SIG-M5 treated with dmso at 0.1 percent for 504 hours (cell line): Measurements from ENCODE around the gene ARID3A.
"Not testable (repeated sequence)": the region's sequence is repeated elsewhere in the genome, so short reads cannot be mapped to it uniquely, and the experiment has no call there.

Experiments
- DNase-seq: peaks from one replicate; lab custom pipeline; 2025; ENCODE audit not compliant: unreplicated experiment; lab: John Stamatoyannopoulos, UW

Gene ARID3A, protein sequence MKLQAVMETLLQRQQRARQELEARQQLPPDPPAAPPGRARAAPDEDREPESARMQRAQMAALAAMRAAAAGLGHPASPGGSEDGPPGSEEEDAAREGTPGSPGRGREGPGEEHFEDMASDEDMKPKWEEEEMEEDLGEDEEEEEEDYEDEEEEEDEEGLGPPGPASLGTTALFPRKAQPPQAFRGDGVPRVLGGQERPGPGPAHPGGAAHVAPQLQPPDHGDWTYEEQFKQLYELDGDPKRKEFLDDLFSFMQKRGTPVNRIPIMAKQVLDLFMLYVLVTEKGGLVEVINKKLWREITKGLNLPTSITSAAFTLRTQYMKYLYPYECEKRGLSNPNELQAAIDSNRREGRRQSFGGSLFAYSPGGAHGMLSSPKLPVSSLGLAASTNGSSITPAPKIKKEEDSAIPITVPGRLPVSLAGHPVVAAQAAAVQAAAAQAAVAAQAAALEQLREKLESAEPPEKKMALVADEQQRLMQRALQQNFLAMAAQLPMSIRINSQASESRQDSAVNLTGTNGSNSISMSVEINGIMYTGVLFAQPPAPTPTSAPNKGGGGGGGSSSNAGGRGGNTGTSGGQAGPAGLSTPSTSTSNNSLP

GRCh38 chr19:925526-926322 is at the start of gene ARID3A:
ARID3A (plus strand) TSS chr19:926035; CDS start chr19:929529, 3,494 bp downstream.
- DNase-seq: peak; percentile 92

DNA sequence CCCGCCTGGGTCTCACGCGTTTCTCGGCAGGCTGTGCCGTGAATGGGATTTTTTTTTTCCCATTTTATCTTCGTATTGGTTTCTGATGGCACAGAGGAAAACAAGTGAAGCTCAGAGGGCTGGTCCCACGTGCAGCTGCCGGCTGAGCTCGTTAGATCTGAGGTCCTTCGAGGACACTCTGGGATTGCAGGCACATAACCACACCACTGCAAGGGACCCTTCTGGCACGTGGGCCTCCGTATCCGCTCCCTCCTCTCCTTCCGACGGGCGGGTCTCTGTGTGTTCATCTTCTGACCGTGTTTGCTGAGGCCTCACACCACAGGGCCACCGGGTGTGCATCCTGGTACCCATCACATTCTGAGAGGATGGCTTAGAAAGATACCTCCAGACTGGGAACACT is 49.7 kb upstream of the ARID3A start:
- no peak for DNase-seq

DNA sequence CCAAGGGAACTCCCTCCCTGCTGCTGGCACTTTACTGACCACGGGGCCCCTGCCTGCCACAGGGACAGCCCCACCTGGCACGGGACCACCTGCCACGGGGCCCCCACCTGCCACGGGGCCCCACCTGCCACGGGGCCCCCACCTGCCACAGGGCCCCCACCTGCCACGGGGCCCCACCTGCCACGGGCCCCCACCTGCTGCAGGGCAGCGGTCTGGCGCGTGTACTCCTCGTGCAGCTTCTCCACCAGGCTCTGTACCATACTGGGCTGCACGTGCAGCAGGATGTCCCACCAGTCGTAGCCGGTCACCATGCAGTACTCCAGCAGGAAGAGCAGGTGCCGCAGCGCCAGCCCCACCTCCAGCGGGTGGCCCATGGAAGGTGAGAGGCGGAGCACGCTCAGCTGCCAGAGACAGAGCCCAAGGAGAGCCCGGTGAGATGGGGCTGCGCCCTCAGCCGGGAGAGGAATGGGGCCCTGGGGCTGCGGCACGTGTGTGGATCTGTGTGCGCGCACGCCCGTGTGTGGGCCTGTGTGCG is 49.0 kb upstream of the ARID3A start:
- DNase-seq: no peak

DNA sequence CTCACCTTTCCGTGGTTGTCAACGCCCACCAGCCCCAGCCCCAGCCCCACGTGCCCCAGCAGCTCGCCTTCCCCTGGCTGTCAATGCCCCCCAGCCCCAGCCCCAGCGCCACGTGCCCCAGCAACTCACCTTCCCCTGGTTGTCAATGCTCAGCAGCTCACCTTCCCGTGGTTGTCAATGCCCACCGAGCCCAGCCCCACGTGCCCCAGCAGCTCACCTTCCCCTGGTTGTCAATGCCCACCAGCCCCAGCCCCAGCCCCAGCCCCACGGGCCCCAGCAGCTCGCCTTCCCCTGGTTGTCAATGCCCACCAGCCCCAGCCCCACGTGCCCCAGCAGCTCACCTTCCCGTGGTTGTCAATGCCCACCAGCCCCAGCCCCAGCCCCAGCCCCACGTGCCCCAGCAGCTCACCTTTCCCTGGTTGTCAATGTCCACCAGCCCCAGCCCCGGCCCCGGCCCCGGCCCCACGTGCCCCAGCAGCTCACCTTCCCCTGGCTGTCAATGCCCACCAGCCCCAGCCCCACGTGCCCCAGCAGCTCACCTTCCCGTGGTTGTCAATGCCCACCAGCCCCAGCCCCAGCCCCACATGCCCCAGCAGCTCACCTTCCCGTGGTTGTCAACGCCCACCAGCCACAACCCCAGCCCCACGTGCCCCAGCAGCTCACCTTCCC is 47.7 kb upstream of the ARID3A start:
- not testable (repeated sequence) for DNase-seq

DNA sequence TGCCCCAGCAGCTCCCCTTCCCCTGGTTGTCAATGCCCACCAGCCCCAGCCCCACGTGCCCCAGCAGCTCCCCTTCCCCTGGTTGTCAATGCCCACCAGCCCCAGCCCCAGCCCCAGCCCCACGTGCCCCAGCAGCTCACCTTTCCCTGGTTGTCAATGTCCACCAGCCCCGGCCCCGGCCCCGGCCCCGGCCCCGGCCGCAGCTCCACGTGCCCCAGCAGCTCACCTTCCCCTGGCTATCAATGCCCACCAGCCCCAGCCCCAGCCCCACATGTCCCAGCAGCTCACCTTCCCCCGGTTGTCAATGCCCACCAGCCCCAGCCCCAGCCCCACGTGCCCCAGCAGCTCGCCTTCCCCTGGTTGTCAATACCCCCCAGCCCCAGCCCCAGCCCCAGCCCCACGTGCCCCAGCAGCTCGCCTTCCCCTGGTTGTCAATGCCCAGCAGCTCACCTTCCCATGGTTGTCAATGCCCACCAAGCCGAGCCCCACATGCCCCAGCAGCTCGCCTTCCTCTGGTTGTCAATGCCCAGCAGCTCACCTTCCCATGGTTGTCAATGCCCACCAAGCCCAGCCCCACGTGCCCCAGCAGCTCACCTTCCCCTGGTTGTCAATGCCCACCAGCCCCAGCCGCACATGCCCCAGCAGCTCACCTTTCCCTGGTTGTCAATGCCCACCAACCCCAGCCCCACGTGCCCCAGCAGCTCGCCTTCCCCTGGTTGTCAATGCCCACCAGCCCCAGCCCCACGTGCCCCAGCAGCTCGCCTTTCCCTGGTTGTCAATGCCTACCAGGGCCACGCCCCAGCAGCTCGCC is 46.9 kb upstream of the ARID3A start:
- DNase-seq: not testable (repeated sequence)

GRCh38 chr19:879711-880438 is 46.0 kb upstream of the ARID3A start:
- DNase-seq: no peak

DNA sequence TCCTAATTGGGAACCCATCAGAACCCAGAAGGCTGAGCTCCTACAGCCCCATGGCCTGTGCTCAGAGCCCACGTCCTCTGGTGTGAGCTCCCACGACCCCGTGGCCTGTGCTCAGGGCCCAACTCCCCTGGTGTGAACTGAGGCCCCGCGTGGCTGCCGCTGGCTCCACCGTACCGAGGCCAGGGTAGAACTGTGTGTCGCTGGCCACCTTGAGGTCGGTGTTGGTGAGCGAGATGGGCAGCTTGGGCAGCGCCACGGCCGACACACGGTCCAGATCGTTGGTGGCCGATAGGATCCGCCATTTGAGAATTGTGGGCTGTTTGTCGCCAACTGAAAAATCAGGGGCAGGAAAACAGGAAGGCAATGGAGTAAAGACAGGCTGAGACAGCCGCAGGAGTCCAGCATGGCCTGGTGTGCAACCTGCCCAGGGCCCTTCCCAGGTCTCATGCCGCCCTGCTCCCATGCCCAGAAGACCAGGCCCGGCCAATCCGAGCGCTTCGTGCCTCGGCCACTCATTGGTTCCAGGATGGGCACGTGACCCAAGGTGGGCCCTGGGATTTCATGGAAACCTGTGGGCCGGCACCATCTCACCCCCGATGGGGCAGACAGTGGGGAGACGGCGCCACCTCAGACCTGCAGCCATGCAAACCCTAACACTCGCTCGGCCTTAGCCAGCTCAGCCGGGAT is 44.3 kb upstream of the ARID3A start:
- no peak for DNase-seq

GRCh38 chr19:882871-883497 is 42.9 kb upstream of the ARID3A start:
- no peak for DNase-seq

GRCh38 chr19:883661-884211 is 42.1 kb upstream of the ARID3A start:
- no peak for DNase-seq

DNA sequence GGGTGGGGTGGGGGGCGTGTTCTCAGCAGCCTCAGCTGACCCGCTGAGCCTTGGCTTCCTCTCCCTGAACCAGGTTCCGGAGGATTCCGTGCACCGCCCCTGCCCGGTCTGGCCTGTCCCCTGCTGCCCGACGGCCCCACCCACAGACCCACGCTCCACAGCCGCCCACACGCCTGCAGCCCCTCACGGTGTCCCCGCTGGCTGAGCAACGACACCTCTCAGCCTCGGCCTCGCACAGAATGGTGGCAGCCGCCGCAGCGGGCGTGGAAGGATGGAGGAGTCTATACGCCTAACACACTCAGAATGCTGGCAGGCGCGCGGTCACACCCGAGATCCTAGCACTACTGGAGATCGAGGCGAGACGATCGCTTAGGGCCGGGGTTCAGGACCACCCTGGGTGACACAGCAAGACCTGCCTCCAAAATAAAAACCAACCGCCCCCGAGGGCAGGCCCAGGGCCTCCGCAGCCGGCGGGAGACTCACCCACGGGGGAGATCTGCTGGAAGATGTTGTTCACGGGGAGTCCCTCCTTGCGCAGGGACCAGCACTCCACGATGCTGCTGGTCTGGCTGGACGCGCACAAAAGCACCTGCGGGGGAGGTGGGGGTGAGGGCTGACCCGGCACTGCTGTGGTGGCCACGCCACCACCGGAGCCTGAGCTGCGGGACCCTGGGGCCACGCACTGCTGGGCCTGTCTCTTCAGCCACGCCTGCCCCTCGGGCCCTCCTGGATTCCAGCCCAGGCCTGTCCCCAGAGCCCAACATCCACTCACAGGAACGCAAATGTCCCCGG is 41.2 kb upstream of the ARID3A start:
- no peak for DNase-seq

DNA sequence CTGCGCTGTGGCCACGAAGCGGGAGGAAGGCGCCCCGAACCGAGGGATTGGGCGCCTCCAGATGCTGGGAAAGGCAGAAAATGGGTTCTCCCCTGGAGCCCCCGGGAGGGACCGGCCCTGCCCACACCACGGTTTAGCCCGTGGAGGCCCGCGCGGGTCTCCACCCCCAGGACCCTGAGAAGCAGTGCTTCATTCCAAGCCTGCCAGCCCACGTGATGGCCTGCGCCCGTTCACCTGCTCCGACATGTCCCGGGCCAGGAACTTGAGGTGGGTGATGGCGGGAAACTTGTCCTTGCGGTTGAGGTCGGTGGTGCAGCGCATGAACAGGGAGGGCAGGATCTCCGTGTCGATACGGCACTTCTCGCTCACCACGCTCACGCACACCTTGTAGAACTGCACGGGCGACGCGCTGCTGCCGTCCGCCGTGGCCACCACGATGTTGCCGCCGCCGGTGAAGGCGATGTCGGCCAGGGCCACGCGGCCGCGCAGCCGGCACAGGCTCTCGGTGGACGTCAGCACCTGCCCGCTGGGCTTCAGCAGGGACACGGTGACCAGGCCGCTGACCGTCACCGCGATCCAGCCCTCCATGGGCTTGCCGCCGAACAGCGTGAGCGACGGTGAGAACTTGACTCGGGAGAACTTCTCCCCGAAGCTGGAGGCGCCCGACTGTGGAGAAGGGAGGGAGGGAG is 40.2 kb upstream of the ARID3A start:
- no peak for DNase-seq

DNA sequence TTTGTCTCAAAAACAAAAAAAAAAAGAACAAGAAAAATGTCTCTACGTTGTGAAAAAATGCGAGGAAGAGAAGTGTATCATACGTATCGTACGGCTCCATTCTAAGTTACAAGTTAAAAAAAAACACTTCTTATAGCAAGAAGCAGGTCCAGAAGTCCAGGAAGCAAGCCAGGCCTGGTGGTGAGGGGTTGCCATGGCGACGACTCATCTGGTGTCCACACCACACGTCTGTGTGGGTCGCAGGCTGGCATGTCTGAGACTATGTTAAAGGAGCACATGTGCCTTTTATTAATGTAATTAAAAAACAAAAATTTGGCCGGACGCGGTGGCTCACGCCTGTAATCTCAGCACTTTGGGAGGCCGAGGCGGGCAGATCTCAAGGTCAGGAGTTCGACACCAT is 38.8 kb upstream of the ARID3A start:
- no peak for DNase-seq

DNA sequence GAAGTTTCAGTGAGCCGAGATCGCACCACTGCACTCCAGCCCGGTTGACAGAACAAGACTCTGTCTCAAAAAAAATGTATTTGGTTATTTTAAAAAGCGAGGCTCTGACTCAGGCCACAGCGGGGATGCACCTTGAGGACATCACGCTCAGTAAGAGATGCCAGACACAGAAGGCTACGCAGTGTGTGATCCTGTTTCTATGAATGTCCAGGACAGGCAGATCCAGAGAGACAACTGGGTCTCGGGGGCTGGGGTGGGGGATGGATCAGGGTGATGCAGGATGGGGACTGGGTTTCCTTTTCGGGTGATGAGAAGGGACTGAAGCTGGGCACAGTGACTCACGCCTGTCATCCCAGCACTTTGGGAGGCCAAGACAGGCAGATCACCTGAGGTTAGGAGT is 38.2 kb upstream of the ARID3A start:
- DNase-seq: no peak

DNA sequence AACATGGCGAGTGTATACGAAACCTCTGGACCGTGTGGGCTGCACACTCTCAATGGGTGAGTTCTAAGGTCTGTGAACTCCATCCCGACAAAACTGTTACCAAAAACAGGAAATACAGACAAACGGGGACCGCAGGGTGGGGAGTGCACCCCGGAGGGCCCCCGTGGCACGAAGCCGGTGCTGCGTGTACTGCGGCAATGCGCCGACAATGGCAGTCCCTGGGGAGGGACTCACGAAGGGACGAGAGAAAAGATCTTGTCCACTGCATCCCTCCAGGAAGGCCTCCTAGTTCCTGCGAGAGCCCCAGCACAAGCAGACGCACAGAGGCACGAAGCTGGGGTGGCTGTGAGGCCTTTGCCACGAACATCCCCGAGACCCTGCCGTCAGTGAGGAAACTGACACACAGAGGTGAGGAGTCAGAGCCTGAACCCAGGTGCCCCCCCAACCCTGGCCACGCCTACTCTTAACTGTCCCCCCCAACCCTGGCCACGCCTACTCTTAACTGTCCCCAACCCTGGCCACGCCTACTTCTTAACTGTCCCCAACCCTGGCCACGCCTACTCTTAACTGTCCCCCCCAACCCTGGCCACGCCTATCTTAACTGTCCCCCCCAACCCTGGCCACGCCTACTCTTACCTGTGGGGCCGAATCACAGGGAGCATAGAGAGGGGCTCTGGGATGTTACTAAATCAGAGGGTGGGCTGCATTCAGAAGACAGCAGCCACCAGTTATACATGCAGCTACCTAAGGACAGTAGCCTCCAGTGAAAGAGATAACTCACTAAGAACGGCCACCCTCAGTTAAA is 37.1 kb upstream of the ARID3A start:
- no peak for DNase-seq

DNA sequence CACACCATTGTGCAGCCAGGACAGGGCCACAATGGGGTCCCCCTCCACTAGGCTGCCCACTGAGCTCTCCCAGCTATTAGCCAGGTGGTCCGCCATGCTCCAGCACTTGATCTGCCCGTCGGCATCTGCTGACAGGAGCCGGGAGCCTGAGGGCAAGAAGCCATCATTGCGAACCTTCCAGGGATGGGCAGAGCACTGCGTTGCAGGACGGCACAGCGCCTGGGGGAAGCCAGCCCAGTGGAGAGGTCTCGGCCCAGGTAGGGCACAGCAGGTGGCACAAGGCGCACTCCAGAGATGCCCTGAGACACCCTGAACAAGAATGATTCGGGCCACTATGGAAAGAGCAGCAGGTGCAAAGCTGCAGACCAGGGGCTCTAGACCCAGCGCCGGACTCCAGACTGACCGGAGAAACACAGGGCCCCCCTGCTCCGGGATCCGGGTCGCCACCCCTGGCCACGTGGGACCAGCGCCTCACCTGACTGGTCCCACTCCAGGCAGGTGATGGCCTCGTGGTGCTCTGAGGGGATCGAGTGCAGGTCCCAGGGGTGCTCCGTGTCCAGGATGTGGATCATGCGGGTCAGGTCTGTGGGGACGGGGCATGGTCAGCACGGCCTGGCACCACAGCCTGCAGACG is 36.1 kb upstream of the ARID3A start:
- DNase-seq: no peak

DNA sequence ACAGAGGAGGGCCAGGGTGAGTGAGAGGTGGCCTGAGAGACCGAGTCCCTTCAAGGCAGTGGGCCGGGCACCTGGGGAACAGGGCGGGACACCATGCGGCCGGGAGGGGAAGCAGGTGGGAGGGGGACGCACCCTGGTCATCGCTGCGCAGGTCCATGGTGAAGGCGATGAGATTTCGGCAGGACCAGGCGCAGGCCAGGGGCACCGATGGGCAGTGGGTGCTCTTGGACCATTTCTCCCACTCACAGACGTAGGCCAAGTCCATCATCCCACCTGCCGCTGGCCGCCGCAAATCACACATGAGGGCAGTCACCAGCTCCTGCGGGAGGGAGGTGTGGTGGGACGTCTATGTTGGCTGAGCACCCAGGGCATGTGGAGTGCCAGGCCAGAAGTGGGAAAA is 35.0 kb upstream of the ARID3A start:
- DNase-seq: no peak
